ENCODE results near the gene GEMIN4.

GEMIN4 gene

GRCh38 chr17:696369-696768 lies 55.7 kb downstream of the GEMIN4 start (continued):
- TF ChIP-seq ZFP69B (tag by site-specific recombination; IDR thresholded peaks at IDR 0.05), result peak; percentile 64; the same call in 1 of the 2 replicates
- no peak for TF ChIP-seq SALL2 (tag by site-specific recombination; IDR thresholded peaks at IDR 0.05; ENCODE audit: borderline replicate concordance)
- TF ChIP-seq, protein P1, sequence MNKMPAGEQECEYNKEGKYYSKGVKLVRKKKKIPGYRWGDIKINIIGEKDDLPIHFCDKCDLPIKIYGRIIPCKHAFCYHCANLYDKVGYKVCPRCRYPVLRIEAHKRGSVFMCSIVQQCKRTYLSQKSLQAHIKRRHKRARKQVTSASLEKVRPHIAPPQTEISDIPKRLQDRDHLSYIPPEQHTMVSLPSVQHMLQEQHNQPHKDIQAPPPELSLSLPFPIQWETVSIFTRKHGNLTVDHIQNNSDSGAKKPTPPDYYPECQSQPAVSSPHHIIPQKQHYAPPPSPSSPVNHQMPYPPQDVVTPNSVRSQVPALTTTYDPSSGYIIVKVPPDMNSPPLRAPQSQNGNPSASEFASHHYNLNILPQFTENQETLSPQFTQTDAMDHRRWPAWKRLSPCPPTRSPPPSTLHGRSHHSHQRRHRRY (tag by site-specific recombination; IDR thresholded peaks at IDR 0.05), result no peak
- no peak for TF ChIP-seq ZNF658 (tag by site-specific recombination; IDR thresholded peaks at IDR 0.05)
